Fibroblast of lung (primary cell): ENCODE measurements around the gene FXYD1.

Experiments
- EZH2 ChIP-seq: IDR thresholded peaks from 2 replicates; pipeline ENCODE4 v1.5.1; 2012; ENCODE audit warnings: low read length, control low read depth, mild to moderate bottlenecking; ENCODE audit errors: missing control alignments
- TF ChIP-seq, protein P1 (sequence below), 2 donors: IDR thresholded peaks in 1 of 2; conservative IDR thresholded peaks in 1 of 2; 1 replicate in 1 of 2; 2 replicates in 1 of 2; pipeline ENCODE4 v1.5.1; 2011 to 2012; ENCODE audit warnings: low read length in 2 of 2, control low read depth in 1 of 2, inconsistent platforms in 1 of 2, low read depth in 1 of 2, mild to moderate bottlenecking in 1 of 2

DNA sequence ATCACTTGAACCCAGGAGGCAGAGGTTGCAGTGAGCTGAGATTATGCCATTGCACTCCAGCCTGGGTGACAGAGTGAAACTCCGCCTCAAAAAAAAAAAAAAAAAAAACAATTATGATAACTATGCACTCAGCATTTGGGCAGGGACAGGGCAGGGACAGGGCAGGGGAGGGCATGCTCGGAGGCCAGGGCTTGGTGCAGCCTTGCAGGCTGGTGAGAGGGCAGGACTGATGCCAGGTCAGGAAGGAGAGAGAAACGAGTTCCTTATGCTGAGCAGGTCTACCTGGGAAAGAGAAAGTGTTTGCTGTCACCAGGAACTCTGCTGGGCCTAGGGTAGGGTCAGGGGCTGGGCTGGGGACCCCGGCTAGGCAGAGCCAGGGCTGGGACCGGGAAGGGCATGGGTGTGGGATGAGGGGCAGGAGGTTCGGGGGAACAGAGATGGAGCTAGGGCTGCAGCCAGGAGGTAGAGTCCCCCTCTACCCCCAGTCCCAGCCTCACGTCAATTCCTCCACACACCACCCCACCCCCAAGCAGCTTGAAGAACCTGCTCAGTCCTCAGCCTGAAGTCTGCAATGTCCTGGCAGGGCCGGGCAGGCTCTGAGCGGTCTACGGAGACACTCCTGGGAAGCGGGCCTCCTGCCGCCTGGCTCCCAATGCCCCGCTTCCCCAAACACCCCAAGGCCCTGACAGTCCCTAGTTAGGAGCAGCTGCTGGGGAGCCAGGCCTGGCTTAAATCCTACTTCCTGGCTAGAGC, 20.2 kb upstream of the FXYD1 start:
- TF ChIP-seq, protein P1, sequence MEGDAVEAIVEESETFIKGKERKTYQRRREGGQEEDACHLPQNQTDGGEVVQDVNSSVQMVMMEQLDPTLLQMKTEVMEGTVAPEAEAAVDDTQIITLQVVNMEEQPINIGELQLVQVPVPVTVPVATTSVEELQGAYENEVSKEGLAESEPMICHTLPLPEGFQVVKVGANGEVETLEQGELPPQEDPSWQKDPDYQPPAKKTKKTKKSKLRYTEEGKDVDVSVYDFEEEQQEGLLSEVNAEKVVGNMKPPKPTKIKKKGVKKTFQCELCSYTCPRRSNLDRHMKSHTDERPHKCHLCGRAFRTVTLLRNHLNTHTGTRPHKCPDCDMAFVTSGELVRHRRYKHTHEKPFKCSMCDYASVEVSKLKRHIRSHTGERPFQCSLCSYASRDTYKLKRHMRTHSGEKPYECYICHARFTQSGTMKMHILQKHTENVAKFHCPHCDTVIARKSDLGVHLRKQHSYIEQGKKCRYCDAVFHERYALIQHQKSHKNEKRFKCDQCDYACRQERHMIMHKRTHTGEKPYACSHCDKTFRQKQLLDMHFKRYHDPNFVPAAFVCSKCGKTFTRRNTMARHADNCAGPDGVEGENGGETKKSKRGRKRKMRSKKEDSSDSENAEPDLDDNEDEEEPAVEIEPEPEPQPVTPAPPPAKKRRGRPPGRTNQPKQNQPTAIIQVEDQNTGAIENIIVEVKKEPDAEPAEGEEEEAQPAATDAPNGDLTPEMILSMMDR (conservative IDR thresholded peaks at IDR 0.05 in 1 of 2, IDR thresholded peaks at IDR 0.05 in 1 of 2; ENCODE audit: low read depth in 1 of 2, low read length in 2 of 2): no peak
- no peak for TF ChIP-seq EZH2
